IMR-90 (cell line): Measurements from ENCODE around the gene EIF2B2. TPM values are rescaled to one million over a fixed set of nuclear protein-coding genes. Genes with fewer than 3 reads are reported as not detected.

Source experiments
- ATAC-seq: fragments of 200-7000 bp; cut with Tn5 transposase; 2 replicates; pipeline ENCODE4 v1.9.1; 2020; ENCODE audit warnings: low read depth, mild to moderate bottlenecking, moderate library complexity
- BruUV-seq: library from RNA; stranded (reverse); fragments of 400-500 nt; replicated peaks from 2 replicates; lab custom pipeline; 2021; lab: Mats Ljungman, UMichigan
- CTCF ChIA-PET: fragments of 300-600 bp; formaldehyde crosslinking; extraction: SDS; loops from one replicate; lab custom pipeline; 2021; ENCODE audit warnings: antibody characterized with exemption; lab: Yijun Ruan, JAX
- POLR2A ChIA-PET: fragments of 300-600 bp; sonication (Branson Sonifier 250); formaldehyde crosslinking; loops from one replicate; lab custom pipeline; 2022; ENCODE audit warnings: antibody characterized with exemption; ENCODE audit not compliant: unreplicated experiment; lab: Charles Lee
- DNase-seq: peaks from one replicate; pipeline ENCODE4 v3.0.0; 2013
- H2AFZ ChIP-seq: replicated peaks from 2 replicates; pipeline ENCODE3; 2013; ENCODE audit warnings: low read length, mild to moderate bottlenecking; ENCODE audit not compliant: poor library complexity
- H2AK5ac ChIP-seq: 2 replicates; pipeline ENCODE4 v1.6.1; 2013; ENCODE audit warnings: low read depth, low read length, inconsistent platforms
- H2AK9ac ChIP-seq: replicated peaks from 2 replicates; pipeline ENCODE3; 2013; ENCODE audit warnings: mild to moderate bottlenecking, low read depth, low read length, moderate library complexity; ENCODE audit not compliant: poor library complexity
- H2BK120ac ChIP-seq: 2 replicates; pipeline ENCODE4 v1.6.1; 2013; ENCODE audit warnings: low read depth, low read length, inconsistent platforms
- H2BK15ac ChIP-seq: 3 replicates; pipeline ENCODE4 v1.6.1; 2013; ENCODE audit warnings: low read depth, low read length, inconsistent platforms
- H2BK20ac ChIP-seq: 2 replicates; pipeline ENCODE4 v1.6.1; 2013; ENCODE audit warnings: low read depth, mild to moderate bottlenecking, inconsistent platforms, low read length, moderate library complexity
- H2BK5ac ChIP-seq: 2 replicates; pipeline ENCODE4 v1.6.1; 2013; ENCODE audit warnings: mild to moderate bottlenecking, low read depth, low read length, inconsistent platforms; ENCODE audit not compliant: poor library complexity, severe bottlenecking
- H3K14ac ChIP-seq: replicated peaks from 2 replicates; pipeline ENCODE4 v1.6.1; 2013; ENCODE audit warnings: low read depth, low read length, inconsistent platforms
- H3K18ac ChIP-seq: 2 replicates; pipeline ENCODE4 v1.6.1; 2013; ENCODE audit warnings: low read depth, low read length, control low read depth
- H3K23ac ChIP-seq: 2 replicates; pipeline ENCODE4 v1.6.1; 2013; ENCODE audit warnings: low read depth, low read length, inconsistent platforms
- H3K27ac ChIP-seq: 2 replicates; pipeline ENCODE4 v1.5.1; 2013; ENCODE audit warnings: mild to moderate bottlenecking, control low read depth, low read length; ENCODE audit not compliant: insufficient read depth
- H3K27me3 ChIP-seq: 2 replicates; pipeline ENCODE4 v1.6.1; 2013; ENCODE audit warnings: low read length; ENCODE audit not compliant: control insufficient read depth, insufficient read depth
- H3K36me3 ChIP-seq: 2 replicates; pipeline ENCODE4 v1.6.1; 2013; ENCODE audit warnings: low read length, mixed read lengths; ENCODE audit not compliant: control insufficient read depth, insufficient read depth
- H3K4ac ChIP-seq: 2 replicates; pipeline ENCODE4 v1.6.1; 2013; ENCODE audit warnings: low read depth, low read length, inconsistent platforms
- H3K4me1 ChIP-seq: 2 replicates; pipeline ENCODE4 v1.6.1; 2013; ENCODE audit warnings: low read length, mixed read lengths; ENCODE audit not compliant: control insufficient read depth, insufficient read depth
- H3K4me2 ChIP-seq: 2 replicates; pipeline ENCODE4 v1.6.1; 2013; ENCODE audit warnings: low read depth, mild to moderate bottlenecking, control low read depth, low read length, moderate library complexity
- H3K4me3 ChIP-seq: 2 replicates; pipeline ENCODE4 v1.5.1; 2013; ENCODE audit warnings: low read depth, mild to moderate bottlenecking, control low read depth, low read length, moderate library complexity; ENCODE audit not compliant: insufficient read depth
- H3K56ac ChIP-seq: 2 replicates; pipeline ENCODE4 v1.6.1; 2013; ENCODE audit warnings: low read length, inconsistent platforms; ENCODE audit not compliant: insufficient read depth; ENCODE audit errors: extremely low read depth
- H3K79me1 ChIP-seq, 2 experiments: 2 replicates each; pipeline ENCODE4 v1.6.1; 2013; ENCODE audit warnings: low read length in 2 of 2, inconsistent platforms in 1 of 2, low read depth in 1 of 2
- H3K9ac ChIP-seq: 2 replicates; pipeline ENCODE4 v1.6.1; 2013; ENCODE audit warnings: low read depth, low read length, control low read depth
- H3K9me1 ChIP-seq: 2 replicates; pipeline ENCODE4 v1.6.1; 2013; ENCODE audit warnings: low read length, inconsistent platforms; ENCODE audit not compliant: insufficient read depth
- H3K9me3 ChIP-seq: 2 replicates; pipeline ENCODE4 v1.6.1; 2013; ENCODE audit warnings: low read length; ENCODE audit not compliant: control insufficient read depth, insufficient read depth
- H4K20me1 ChIP-seq: 2 replicates; pipeline ENCODE4 v1.6.1; 2013; ENCODE audit warnings: low read length, inconsistent platforms; ENCODE audit not compliant: insufficient read depth
- H4K5ac ChIP-seq: 2 replicates; pipeline ENCODE4 v1.6.1; 2013; ENCODE audit warnings: mild to moderate bottlenecking, low read depth, low read length, control low read depth
- H4K8ac ChIP-seq, 2 experiments: 2 replicates each; pipeline ENCODE4 v1.6.1; 2013; ENCODE audit warnings: low read depth in 2 of 2, low read length in 2 of 2, control low read depth in 1 of 2, inconsistent platforms in 1 of 2
- H4K91ac ChIP-seq: 2 replicates; pipeline ENCODE4 v1.6.1; 2013; ENCODE audit warnings: low read depth, low read length, inconsistent platforms; ENCODE audit not compliant: insufficient read depth
- BHLHE40 ChIP-seq: fragments of 150-350 bp; IDR thresholded peaks from 2 replicates; pipeline ENCODE4 v1.6.1; 2016; ENCODE audit warnings: mild to moderate bottlenecking, low read depth, low read length
- CEBPB ChIP-seq: IDR thresholded peaks from 2 replicates; pipeline ENCODE4 v1.6.1; 2012; ENCODE audit warnings: low read depth, low read length, improper control_type of control experiment
- CHD1 ChIP-seq: IDR thresholded peaks from 2 replicates; pipeline ENCODE4 v1.6.1; 2012; ENCODE audit warnings: low read depth, low read length, improper control_type of control experiment
- CTCF ChIP-seq: conservative IDR thresholded peaks from 2 replicates; pipeline ENCODE4 v1.5.1; 2012; ENCODE audit warnings: mild to moderate bottlenecking, low read depth, low read length, improper control_type of control experiment
- ELK1 ChIP-seq: fragments of 150-350 bp; IDR thresholded peaks from 2 replicates; pipeline ENCODE4 v1.6.1; 2016; ENCODE audit warnings: low read depth, mild to moderate bottlenecking, low read length, moderate library complexity, borderline replicate concordance
- FOS ChIP-seq: fragments of 150-350 bp; IDR thresholded peaks from 2 replicates; pipeline ENCODE4 v1.6.1; 2016; ENCODE audit warnings: low read depth, low read length
- MAFK ChIP-seq: IDR thresholded peaks from 2 replicates; pipeline ENCODE4 v1.6.1; 2012; ENCODE audit warnings: low read depth, low read length, improper control_type of control experiment
- MAZ ChIP-seq: IDR thresholded peaks from 2 replicates; pipeline ENCODE4 v1.6.1; 2012; ENCODE audit warnings: low read depth, mild to moderate bottlenecking, low read length, improper control_type of control experiment, moderate library complexity, borderline replicate concordance
- MXI1 ChIP-seq: IDR thresholded peaks from 2 replicates; pipeline ENCODE4 v1.6.1; 2012; ENCODE audit warnings: low read depth, mild to moderate bottlenecking, low read length, moderate library complexity, borderline replicate concordance
- NFE2L2 ChIP-seq: fragments of 150-350 bp; IDR thresholded peaks from 2 replicates; pipeline ENCODE4 v1.6.1; 2016; ENCODE audit warnings: low read depth, mild to moderate bottlenecking, low read length
- POLR2A ChIP-seq: IDR thresholded peaks from 2 replicates; pipeline ENCODE4 v1.6.1; 2012; ENCODE audit warnings: mild to moderate bottlenecking, low read depth, low read length
- RAD21 ChIP-seq: IDR thresholded peaks from 2 replicates; pipeline ENCODE4 v1.6.1; 2012; ENCODE audit warnings: low read length, improper control_type of control experiment
- RCOR1 ChIP-seq: IDR thresholded peaks from 2 replicates; pipeline ENCODE4 v1.6.1; 2012; ENCODE audit warnings: mild to moderate bottlenecking, low read length, improper control_type of control experiment; ENCODE audit not compliant: insufficient replicate concordance
- RFX5 ChIP-seq: IDR thresholded peaks from 2 replicates; pipeline ENCODE4 v1.8.0; 2012; ENCODE audit warnings: low read depth, mild to moderate bottlenecking, low read length, moderate library complexity
- SMC3 ChIP-seq: fragments of 150-350 bp; IDR thresholded peaks from 2 replicates; pipeline ENCODE4 v1.6.1; 2016; ENCODE audit warnings: low read depth, mild to moderate bottlenecking, antibody characterized with exemption, low read length, moderate library complexity
- USF2 ChIP-seq: fragments of 150-350 bp; IDR thresholded peaks from 2 replicates; pipeline ENCODE4 v1.6.1; 2017; ENCODE audit warnings: mild to moderate bottlenecking, antibody characterized with exemption, low read length, low read depth
- WGBS, 2 experiments: methylation state at CpG; one replicate each; pipeline versions ENCODE4 v1.1.5 to v1.1.7; 2013; ENCODE audit warnings: missing lambda C conversion rate in 2 of 2; ENCODE audit not compliant: insufficient read length in 1 of 2; ENCODE audit errors: extremely low coverage in 2 of 2; 5-methylcytosine and 5-hydroxymethylcytosine counted together
- dilution Hi-C: fragments of 300-500 bp; cut with HindIII; formaldehyde crosslinking; loops from one replicate; pipeline ENCODE4 v1.14.3; 2018; ENCODE audit warnings: low sequenced_read_pairs; ENCODE audit not compliant: unreplicated experiment
- in situ Hi-C: fragments of 300-500 bp; cut with MboI; formaldehyde crosslinking; loops from 3 replicates; pipeline ENCODE4 v1.14.3; 2019; ENCODE audit warnings: low sequenced_read_pairs, inconsistent platforms, mixed read lengths
- intact Hi-C: fragments of 100-400 bp; cut with micrococcal nuclease; formaldehyde crosslinking; loops from 2 replicates; pipeline ENCODE4 v1.10.0; 2022
- polyA plus RNA-seq, 3 experiments: library from polyadenylated mRNA; depleted of rRNA; stranded (reverse); fragments of >200 nt; gene quantifications; 2 replicates each; pipeline ENCODE4 v1.2.3, GENCODE V29; 2012; ENCODE audit warnings: low replicate concordance in 1 of 3
- total RNA-seq: library from RNA; depleted of rRNA; stranded (reverse); fragments of >200 nt; gene quantifications from 2 replicates; pipeline ENCODE4 v1.2.3, GENCODE V29; 2012

The EIF2B2 gene
- total and polyA plus RNA-seq, 2 of the 4 experiments (the other 2 are of a cell fraction): 63.6 to 70.1 TPM

GRCh38 chr14:75060420-75060819 lies 57.7 kb downstream of the EIF2B2 start:
- Histone ChIP-seq H4K8ac (no peak overlapping the region), H3K9ac (no peak overlapping the region), H2BK20ac (no peak overlapping the region), H3K9me1 (peaks cover 3% of the 10 kb centered on the region; the same call in 1 of the 2 replicates), H2BK120ac (no peak overlapping the region), H4K20me1 (no peaks in the 10 kb centered on the region), H2AFZ (no peak overlapping the region), H3K4me3 (no peak overlapping the region), H3K9me3 (no peaks in the 10 kb centered on the region), H3K27me3 (no peaks in the 10 kb centered on the region), H2BK5ac (no peak overlapping the region), H3K4me1 (peaks cover 4% of the 10 kb centered on the region; the same call in 1 of the 2 replicates), H3K79me1 (peaks cover 23 to 35% of the 10 kb centered on the region in 2 experiments), H3K56ac (no peak overlapping the region), H3K14ac (no peak overlapping the region), H3K36me3 (no peaks in the 10 kb centered on the region), H3K4ac (no peak overlapping the region), H4K5ac (no peak overlapping the region), H2BK15ac (no peak overlapping the region), H4K91ac (no peak overlapping the region), H3K23ac (no peak overlapping the region), H2AK9ac (no peak overlapping the region), H2AK5ac (no peak overlapping the region), H3K18ac (no peak overlapping the region), H3K4me2 (no peak overlapping the region), H3K27ac (no peak overlapping the region)
- dilution Hi-C loops (no loop called here), intact Hi-C loops (no loop called here), in situ Hi-C loops (no loop called here)
- BruUV-seq: no TSS peak
- no peak for DNase-seq
- WGBS, 2 experiments: no CpG with 5 or more reads among the region's 2 CpGs
- TF ChIP-seq MAFK (no peak), RAD21 (no peak), RCOR1 (no peak), SMC3 (no peak), CEBPB (no peak), ELK1 (no peak), BHLHE40 (no peak), POLR2A (no peak), NFE2L2 (no peak), CHD1 (no peak), RFX5 (no peak), FOS (no peak), USF2 (no peak), MAZ (no peak), CTCF (no peak), MXI1 (no peak)
- POLR2A ChIA-PET: no interaction called here
- CTCF ChIA-PET: no interaction called here
- no peak for ATAC-seq
